Esophagus muscularis mucosa (tissue), 4 donors: ENCODE results near the gene PTPRT.

Source experiments
- CTCF ChIP-seq, 3 experiments: fragments of 200-600 bp in 2 of 3; fragments of 450-650 bp in 1 of 3; sonication (generic) in 2 of 3; IDR thresholded peaks; one replicate each; pipeline ENCODE4 v1.5.1; 2017 to 2019; ENCODE audit warnings: antibody characterized with exemption in 3 of 3, mild to moderate bottlenecking in 2 of 3, moderate library complexity in 1 of 3
- EP300 ChIP-seq: sonication (generic); formaldehyde crosslinking; IDR thresholded peaks from one replicate; pipeline ENCODE4 v1.6.1; 2017; ENCODE audit warnings: antibody characterized with exemption
- POLR2A ChIP-seq: fragments of 450-650 bp; IDR thresholded peaks from one replicate; pipeline ENCODE4 v1.6.1; 2017; ENCODE audit warnings: antibody characterized with exemption, moderate library complexity, mild to moderate bottlenecking, low read depth
- POLR2AphosphoS5 ChIP-seq, 2 donors: sonication (generic); formaldehyde crosslinking; IDR thresholded peaks; one replicate each; pipeline ENCODE4 v1.6.1; 2017; ENCODE audit warnings: antibody characterized with exemption in 2 of 2

GRCh38 chr20:42378826-42379225 lies 810.9 kb downstream of the PTPRT start:
- no peak for TF ChIP-seq POLR2A
- no peak for TF ChIP-seq CTCF (IDR thresholded peaks at IDR 0.05)
- TF ChIP-seq POLR2AphosphoS5 (IDR thresholded peaks at IDR 0.05) = no peak
- TF ChIP-seq EP300 = no peak
